Measurements from ENCODE around the gene UBASH3B.
A peak's percentile ranks its signal among the peaks of the same experiment; 100 is the strongest.

UBASH3B gene

GRCh38 chr11:122755409-122755808, 99.9 kb downstream of the UBASH3B start:
- no peak for DNase-seq (ENCODE audit: low read depth in 2 of 2)

GRCh38 chr11:122755941-122756340, 100.4 kb downstream of the UBASH3B start:
- no peak for DNase-seq (ENCODE audit: low read depth in 2 of 2)

GRCh38 chr11:122756417-122756816, 100.9 kb downstream of the UBASH3B start:
- no peak for DNase-seq (ENCODE audit: low read depth in 2 of 2)

- DNase-seq (ENCODE audit: low read depth in 2 of 2), result no peak
These were observed 101.7 kb downstream of the UBASH3B start for GRCh38 chr11:122757201-122757600.

GRCh38 chr11:122758339-122758738, 102.8 kb downstream of the UBASH3B start:
- no peak for DNase-seq (ENCODE audit: low read depth in 2 of 2)

GRCh38 chr11:122758974-122759373, 103.5 kb downstream of the UBASH3B start:
- no peak for DNase-seq (ENCODE audit: low read depth in 2 of 2)

- DNase-seq (ENCODE audit: low read depth in 2 of 2), result no peak
These were observed 107.6 kb downstream of the UBASH3B start for GRCh38 chr11:122763108-122763507.

- DNase-seq (ENCODE audit: low read depth in 2 of 2), result no peak
These were observed 109.0 kb downstream of the UBASH3B start for GRCh38 chr11:122764371-122765090.

GRCh38 chr11:122765487-122766131, 110.1 kb downstream of the UBASH3B start:
- no peak for DNase-seq (ENCODE audit: low read depth in 2 of 2)

GRCh38 chr11:122769126-122769780, 113.7 kb downstream of the UBASH3B start:
- DNase-seq (ENCODE audit: low read depth in 2 of 2), result no peak

GRCh38 chr11:122772945-122773344, 117.4 kb downstream of the UBASH3B start:
- no peak for DNase-seq (ENCODE audit: low read depth in 2 of 2)

- no peak for DNase-seq (ENCODE audit: low read depth in 2 of 2)
These were observed 118.3 kb downstream of the UBASH3B start for GRCh38 chr11:122773781-122774266.

GRCh38 chr11:122775675-122776271, 120.3 kb downstream of the UBASH3B start:
- no peak for DNase-seq (ENCODE audit: low read depth in 2 of 2)

- DNase-seq (ENCODE audit: low read depth in 2 of 2), result no peak
These were observed 121.0 kb downstream of the UBASH3B start for GRCh38 chr11:122776546-122776945.

- no peak for DNase-seq (ENCODE audit: low read depth in 2 of 2)
These were observed 121.8 kb downstream of the UBASH3B start for GRCh38 chr11:122777343-122777742.

GRCh38 chr11:122778148-122778547, 122.6 kb downstream of the UBASH3B start:
- DNase-seq (ENCODE audit: low read depth in 2 of 2), result no peak

GRCh38 chr11:122779047-122779629, 123.6 kb downstream of the UBASH3B start:
- DNase-seq (ENCODE audit: low read depth in 2 of 2), result no peak

- DNase-seq (ENCODE audit: low read depth in 2 of 2), result no peak
These were observed 124.9 kb downstream of the UBASH3B start for GRCh38 chr11:122780296-122780949.

GRCh38 chr11:122781378-122782195, 126.1 kb downstream of the UBASH3B start:
- peak; percentile 58 to 59 for DNase-seq (ENCODE audit: low read depth in 2 of 2)

- DNase-seq (ENCODE audit: low read depth in 2 of 2), result no peak
These were observed 126.7 kb downstream of the UBASH3B start for GRCh38 chr11:122782222-122782621.

Measured in stimulated activated CD8-positive, alpha-beta memory T cell treated with anti-CD3 and anti-CD28 coated beads, Interleukin-7, amount 100 ng/mL, for 1 hour (primary cell).